GM12878 (cell line): ENCODE data around the gene HYCC1. TPM values are rescaled to one million over a fixed set of nuclear protein-coding genes. Genes with fewer than 3 reads are reported as not detected.

Source experiments
- ATAC-seq: fragments of 200-7000 bp; cut with Tn5 transposase; 3 replicates; pipeline ENCODE4 v1.9.1; 2020; ENCODE audit warnings: mild to moderate bottlenecking, moderate library complexity
- BruUV-seq: library from RNA; stranded (reverse); fragments of 400-500 nt; replicated peaks from 2 replicates; lab custom pipeline; 2021; lab: Mats Ljungman, UMichigan
- CTCF ChIA-PET: fragments of 300-600 bp; sonication (Branson Sonifier 250); formaldehyde crosslinking; extraction: SDS; loops from one replicate; lab custom pipeline; 2021; ENCODE audit warnings: inconsistent platforms; lab: Yijun Ruan, JAX
- POLR2A ChIA-PET: fragments of 350-600 bp; formaldehyde crosslinking; extraction: SDS; loops from one replicate; lab custom pipeline; 2021; ENCODE audit warnings: inconsistent platforms; lab: Charles Lee
- RAD21 ChIA-PET: fragments of 300-600 bp; sonication (Branson Sonifier 250); formaldehyde crosslinking; loops from one replicate; lab custom pipeline; 2023; ENCODE audit warnings: antibody characterized with exemption; ENCODE audit not compliant: unreplicated experiment; lab: Charles Lee
- SMC1A ChIA-PET: fragments of 300-600 bp; sonication (Branson Sonifier 250); formaldehyde crosslinking; loops from one replicate; lab custom pipeline; 2023; ENCODE audit not compliant: unreplicated experiment, uncharacterized antibody; lab: Charles Lee
- DNase-seq: peaks from one replicate; pipeline ENCODE4 v3.0.0-alpha.2; 2011; ENCODE audit warnings: low read depth, low spot score
- FAIRE-seq: peaks from 3 replicates; lab custom pipeline; 2011; peaks lifted over from hg19 to GRCh38; lab: Jason Lieb, UNC
- H2AFZ ChIP-seq: 2 replicates; pipeline ENCODE4 v1.6.0; 2011; ENCODE audit warnings: low read depth, low read length, control low read depth; ENCODE audit not compliant: control insufficient read depth
- H3K27ac ChIP-seq: 2 replicates; pipeline ENCODE4 v1.5.1; 2011; ENCODE audit warnings: control low read depth; ENCODE audit not compliant: control insufficient read depth, insufficient read depth
- H3K27me3 ChIP-seq, 2 experiments: replicated peaks in 1 of 2; 2 replicates each; pipeline versions ENCODE4 v1.6.0 to v1.6.1; 2011; ENCODE audit warnings: low read length in 1 of 2; ENCODE audit not compliant: control insufficient read depth in 2 of 2, insufficient read depth in 2 of 2
- H3K36me3 ChIP-seq, 2 experiments: 2 replicates each; pipeline ENCODE4 v1.5.1; 2011; ENCODE audit warnings: low read length in 1 of 2; ENCODE audit not compliant: control insufficient read depth in 2 of 2, insufficient read depth in 2 of 2
- H3K4me1 ChIP-seq: 2 replicates; pipeline ENCODE4 v1.6.1; 2011; ENCODE audit warnings: mild to moderate bottlenecking, low read length, moderate library complexity, mixed read lengths; ENCODE audit not compliant: control insufficient read depth, insufficient read depth
- H3K4me2 ChIP-seq: 2 replicates; pipeline ENCODE4 v1.6.0; 2011; ENCODE audit warnings: control low read depth; ENCODE audit not compliant: control insufficient read depth, insufficient read depth
- H3K4me3 ChIP-seq: fragments of 200-600 bp; sonication (generic); 2 replicates; pipeline ENCODE4 v1.5.1; 2016
- H3K79me2 ChIP-seq: 2 replicates; pipeline ENCODE4 v1.6.0; 2011; ENCODE audit warnings: low read length; ENCODE audit not compliant: control insufficient read depth, insufficient read depth
- H3K9ac ChIP-seq: 2 replicates; pipeline ENCODE4 v1.8.0; 2011; ENCODE audit warnings: low read length, control low read depth, mixed read lengths; ENCODE audit not compliant: control insufficient read depth, insufficient read depth
- H3K9me3 ChIP-seq: replicated peaks from 3 replicates; pipeline ENCODE4 v1.5.1; 2011; ENCODE audit warnings: mild to moderate bottlenecking, low read length; ENCODE audit not compliant: control insufficient read depth, insufficient read depth
- H4K20me1 ChIP-seq: 2 replicates; pipeline ENCODE4 v1.6.0; 2011; ENCODE audit not compliant: control insufficient read depth, insufficient read depth
- CUX1 ChIP-seq: IDR thresholded peaks from 2 replicates; pipeline ENCODE4 v1.6.1; 2012; ENCODE audit warnings: improper control_type of control experiment, low read depth, low read length; ENCODE audit not compliant: insufficient replicate concordance
- HDGF ChIP-seq: fragments of 450-650 bp; IDR thresholded peaks from 2 replicates; pipeline ENCODE4 v1.6.1; 2016; ENCODE audit warnings: antibody characterized with exemption
- WGBS: methylation state at CpG from one replicate; pipeline ENCODE4 v1.1.6; 2016; ENCODE audit warnings: low lambda C conversion rate; ENCODE audit not compliant: insufficient replicate concordance, insufficient coverage; ENCODE audit errors: missing lambda C conversion rate; 5-methylcytosine and 5-hydroxymethylcytosine counted together
- in situ Hi-C: fragments of 300-500 bp; cut with MboI; formaldehyde crosslinking; loops from 9 replicates; pipeline ENCODE4 v1.14.3; 2018; ENCODE audit warnings: mixed read lengths
- intact Hi-C: fragments of 100-400 bp; cut with micrococcal nuclease; formaldehyde crosslinking; loops from one replicate; pipeline ENCODE4 v1.14.2; 2022; ENCODE audit not compliant: unreplicated experiment
- polyA plus RNA-seq, 11 experiments: library from polyadenylated mRNA; depleted of rRNA in 4 of 11; unstranded in 6 of 11; stranded (reverse) in 5 of 11; fragments of >200 nt; fragmentation: Nextera tagmentation in 4 of 11; fragmentation: Illumina TruSeq in 1 of 11; extraction: Ambion mirVana in 4 of 11; extraction: Trizol in 1 of 11; gene quantifications; 1 replicate in 1 of 11; 2 replicates in 10 of 11; pipeline versions ENCODE4 v1.2.1 to v1.2.3, GENCODE V29; 2011 to 2016; ENCODE audit warnings: inconsistent platforms in 2 of 11, missing spikeins in 2 of 11, low read depth in 1 of 11
- total RNA-seq, 4 experiments: library from RNA; depleted of rRNA in 3 of 4; stranded (reverse); fragments of >200 nt in 3 of 4; fragmentation: Illumina TruSeq in 1 of 4; extraction: Trizol in 1 of 4; gene quantifications; 2 replicates each; pipeline versions ENCODE4 v1.2.1 to v1.2.3, GENCODE V29; 2013 to 2021

Gene HYCC1
- total and polyA plus RNA-seq, 10 of the 15 experiments (the other 5 are each of a cell fraction or from before 2014, with no cell fraction given): 8.5 to 62.9 (median 33.1) TPM

GRCh38 chr7:22979861-22980260 is 34.1 kb downstream of the HYCC1 start:
- Histone ChIP-seq H3K4me2 (no peak overlapping the region), H3K36me3 (peaks cover 0 to 28% of the 10 kb centered on the region in 2 experiments; a peak in 3 of 4 replicates), H3K9ac (no peak overlapping the region), H3K4me1 (no peaks in the 10 kb centered on the region), H3K27me3 (no peaks in the 10 kb centered on the region), H3K9me3 (no peaks in the 10 kb centered on the region; the same call in 1 of the 3 replicates), H3K27ac (no peak overlapping the region), H3K79me2 (no peaks in the 10 kb centered on the region), H4K20me1 (no peaks in the 10 kb centered on the region), H2AFZ (no peak overlapping the region), H3K4me3 (no peak overlapping the region)
- DNase-seq (no peak), ATAC-seq (no peak), FAIRE-seq (no peak)
- ChIA-PET CTCF (interaction anchor here (0.9 to 2.9 kb wide), 2 partner anchors 76 to 119 kb away, joined by 3 to 10 read pairs; no protein-coding TSS in a partner anchor), POLR2A (no interaction called here), RAD21 (interaction anchor here (0.7 to 1.9 kb wide), 2 partner anchors 75 kb away, joined by 3 to 5 read pairs; no protein-coding TSS in a partner anchor), SMC1A (interaction anchor here (1.1 to 4.0 kb wide), 3 partner anchors 13 to 32 kb away, joined by 3 to 22 read pairs (median 4); no protein-coding TSS in a partner anchor)
- in situ Hi-C loops (no loop called here), intact Hi-C loops (no loop called here)
- TF ChIP-seq CUX1 (no peak), HDGF (no peak)
- no TSS peak for BruUV-seq
- WGBS: 100% methylated on average over 1 of the region's 1 CpG
